HG02642 (cell line): ENCODE data around the gene CCL15.
"Not testable (repeated sequence)": the region's sequence is repeated elsewhere in the genome, so short reads cannot be mapped to it uniquely, and the experiment has no call there.

Source experiments
- ATAC-seq: cut with Tn5 transposase; IDR thresholded peaks from one replicate; pipeline ENCODE4 v1.9.1; 2021; ENCODE audit warnings: mild to moderate bottlenecking; ENCODE audit not compliant: unreplicated experiment, poor library complexity

CCL15 gene

DNA sequence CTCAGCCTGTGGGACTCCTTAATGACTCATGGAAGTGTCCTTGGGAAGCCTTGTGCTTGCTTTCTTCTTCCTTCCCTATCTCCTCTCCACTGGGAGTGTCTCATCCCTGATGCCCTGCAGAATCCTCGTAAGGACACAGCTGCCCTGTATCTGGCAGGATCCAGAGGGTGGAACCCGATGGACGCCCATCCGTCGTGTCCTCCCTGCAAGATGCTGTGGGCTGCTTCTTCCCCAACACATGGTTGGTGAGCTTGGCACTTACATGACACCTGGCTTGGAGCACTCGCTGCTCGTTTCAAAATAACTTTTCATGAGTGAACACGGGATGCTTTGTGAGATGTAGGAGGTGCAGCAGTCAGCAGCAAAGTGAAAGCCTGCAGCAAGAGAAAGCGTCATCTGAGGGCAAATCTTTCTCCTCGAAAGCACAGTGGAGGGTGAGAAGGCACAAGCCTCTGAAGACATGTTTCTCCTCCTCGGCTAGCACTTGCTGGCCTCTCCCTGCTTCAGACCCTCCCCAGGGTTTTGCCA lies 3.3 kb downstream of the CCL15 start:
- no peak for ATAC-seq

DNA sequence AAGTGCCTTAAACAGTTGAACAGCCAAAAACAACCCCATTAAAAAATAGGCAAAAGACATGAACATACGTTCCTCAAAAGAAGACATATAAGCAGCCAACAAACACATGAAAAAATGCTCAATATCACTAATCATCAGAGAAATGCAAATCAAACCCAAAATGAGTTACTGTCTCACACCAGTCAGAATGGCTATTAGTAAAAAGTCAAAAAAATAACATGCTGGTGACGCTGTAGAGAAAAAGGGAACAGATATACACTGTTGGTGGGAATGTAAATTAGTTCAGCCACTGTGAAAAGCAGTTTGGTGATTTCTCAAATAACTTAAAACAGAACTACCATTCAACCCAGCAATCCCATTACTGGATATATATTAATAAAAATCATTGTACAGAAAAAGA lies 6.0 kb downstream of the CCL15 start:
- not testable (repeated sequence) for ATAC-seq

DNA sequence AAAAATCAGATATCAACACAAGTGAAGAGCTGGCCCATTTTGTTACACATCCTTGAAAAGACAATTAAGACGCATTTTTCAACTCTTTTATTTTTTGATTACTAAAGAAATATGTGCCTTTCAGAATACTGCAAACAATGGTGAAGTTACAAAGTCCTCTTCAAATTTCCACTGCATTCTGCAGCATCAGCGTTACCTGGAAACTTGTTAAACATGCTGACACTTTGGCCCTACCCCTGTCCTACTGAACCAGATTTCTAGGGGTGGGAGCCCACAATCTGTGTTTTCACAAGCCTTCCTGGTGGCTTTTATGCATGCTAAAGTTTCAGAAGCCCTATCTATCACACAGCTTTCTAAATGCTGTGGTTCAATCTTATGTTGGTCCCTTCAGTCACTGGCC lies 10.3 kb downstream of the CCL15 start:
- no peak for ATAC-seq

DNA sequence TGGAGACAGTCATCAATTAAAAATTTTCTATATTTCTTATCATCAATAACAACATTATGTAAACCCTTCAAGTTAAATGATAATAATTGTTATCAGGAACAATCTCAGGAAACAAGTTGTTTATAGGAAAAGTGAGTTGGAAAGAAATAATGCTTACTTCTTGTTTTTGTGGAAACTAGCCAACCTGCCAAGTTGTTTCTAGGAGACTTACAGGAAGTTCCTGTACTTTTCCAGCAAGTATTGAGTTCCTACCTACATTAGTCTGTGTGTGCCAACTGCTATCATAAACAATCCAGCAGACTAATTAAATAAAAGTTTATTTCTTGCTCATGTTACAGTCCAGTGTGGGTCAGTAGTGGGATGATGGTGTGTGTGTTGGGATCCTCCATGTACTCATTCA lies 13.2 kb downstream of the CCL15 start:
- ATAC-seq: no peak

DNA sequence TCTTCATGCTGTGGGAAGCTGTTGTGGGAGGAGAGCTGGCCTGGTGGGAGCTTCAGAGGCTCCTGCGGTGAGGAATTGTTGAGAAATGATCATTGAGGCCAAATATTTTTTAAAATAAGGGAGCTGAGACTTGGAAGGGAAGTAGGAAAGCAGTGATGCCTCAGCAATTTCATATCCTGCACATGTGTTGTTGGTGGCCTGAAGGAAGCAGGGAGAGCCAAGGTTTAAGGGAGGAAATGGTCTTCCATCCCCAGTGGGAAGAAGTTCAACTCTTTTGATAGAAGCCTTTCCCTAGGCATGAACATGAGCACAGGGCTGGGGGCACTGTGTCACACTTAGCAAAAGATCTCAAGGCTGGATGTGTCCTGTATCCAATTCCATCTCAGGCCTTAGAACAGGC lies 14.7 kb downstream of the CCL15 start, which contains the start of gene CCL14:
Gene CCL14 (minus strand): TSS at position 87 of the 400 bp plus-strand sequence. CDS start 80 bp downstream, at position 7.
- ATAC-seq: no peak

DNA sequence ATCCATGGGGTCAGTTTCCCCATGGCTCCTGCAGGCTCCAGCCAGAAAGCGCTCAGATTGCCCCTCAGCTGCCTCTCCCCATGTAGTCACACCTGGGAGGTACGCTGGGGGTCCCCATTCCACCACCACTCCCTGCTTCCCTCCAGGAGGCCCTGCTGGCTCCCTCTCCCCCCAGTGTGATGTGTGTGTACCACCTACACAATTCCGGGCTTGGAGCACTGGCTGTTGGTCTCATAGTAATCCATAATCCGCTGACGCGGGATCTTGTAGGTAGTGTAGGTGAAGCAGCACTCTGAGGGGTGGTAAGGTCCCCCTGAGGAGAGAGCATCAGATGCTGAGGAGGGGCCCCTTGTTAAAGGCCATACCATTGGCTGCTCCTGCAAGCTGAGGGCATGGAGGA lies 17.2 kb downstream of the CCL15 start:
- ATAC-seq: no peak

DNA sequence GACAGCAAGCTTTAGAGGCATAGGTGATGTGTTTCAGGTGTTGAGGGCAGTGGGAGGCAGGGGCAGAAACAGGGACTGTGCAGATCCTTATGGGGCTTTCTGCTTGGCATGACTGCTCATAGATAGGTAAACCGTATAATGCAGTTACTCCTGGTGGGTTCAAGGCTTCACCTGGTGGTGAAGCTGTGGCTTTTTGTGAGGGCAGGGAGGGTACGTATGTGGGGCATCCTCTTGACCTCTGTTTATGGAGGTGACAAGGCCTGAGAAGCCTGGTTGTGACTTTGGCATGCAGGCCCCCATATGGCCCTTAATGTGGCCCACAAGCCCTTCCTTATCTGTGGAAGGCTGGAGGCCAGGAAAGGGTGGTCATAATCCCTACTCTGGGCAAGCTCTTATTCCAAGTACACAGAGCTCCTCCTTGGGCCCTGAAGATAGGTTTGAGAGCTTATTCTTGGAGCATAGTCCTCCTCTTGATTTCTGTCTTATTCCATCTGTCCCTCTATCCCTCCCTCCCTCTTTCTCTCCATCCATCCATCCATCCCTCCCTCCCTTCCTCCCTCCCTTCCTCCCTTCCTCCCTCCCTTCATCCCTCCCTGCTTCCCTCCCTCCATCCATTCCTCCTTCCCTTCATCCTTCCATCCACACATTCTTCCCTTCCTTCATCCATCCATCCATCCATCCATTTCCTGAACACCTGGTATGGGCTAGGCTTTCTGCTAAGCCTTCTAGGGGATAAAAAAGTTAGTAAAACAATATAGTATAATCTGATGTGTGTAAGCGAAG lies 18.8 kb downstream of the CCL15 start:
- no peak for ATAC-seq

DNA sequence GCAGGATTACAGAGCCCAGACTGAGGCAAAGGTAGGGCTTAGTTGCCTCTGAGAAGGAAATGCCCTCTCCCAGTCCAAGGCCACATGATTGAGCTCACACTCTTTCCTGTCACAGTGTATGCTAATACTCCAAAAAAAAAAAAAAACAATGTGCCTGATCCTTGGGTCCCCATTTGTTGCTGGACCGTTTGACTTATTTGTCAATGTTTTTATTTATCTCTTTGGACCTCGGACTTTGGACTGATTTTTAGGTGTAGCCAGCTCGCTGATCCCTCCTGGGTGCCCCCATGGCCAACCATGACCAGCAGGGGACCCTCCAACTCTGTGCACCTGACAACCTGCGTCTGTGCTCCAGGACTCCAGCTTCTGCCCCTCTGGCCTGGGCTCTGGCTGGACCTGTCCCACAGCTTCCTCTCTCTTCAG lies 19.4 kb downstream of the CCL15 start:
- no peak for ATAC-seq

DNA sequence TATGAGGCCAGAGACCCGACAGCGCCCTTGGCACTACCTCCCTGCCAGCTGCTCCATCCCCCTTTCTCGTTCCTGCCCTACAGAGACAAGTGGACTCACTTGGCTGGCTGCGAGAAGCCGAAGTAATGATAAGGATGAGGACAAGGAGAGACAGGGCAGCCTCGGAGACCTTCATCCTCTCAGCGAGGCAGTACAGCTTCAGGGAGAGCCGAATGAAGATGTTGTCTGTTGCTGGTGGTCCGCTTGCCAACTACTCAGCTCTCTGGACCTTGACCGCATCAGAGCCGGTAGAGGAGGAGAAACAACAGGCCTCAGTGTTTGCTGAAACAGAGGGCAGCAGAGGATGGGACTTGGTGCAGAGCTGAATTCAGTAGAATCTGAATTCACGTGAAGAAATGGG lies 20.1 kb downstream of the CCL15 start, which contains the start of gene CCL16:
Gene CCL16 (minus strand): TSS at position 252 of the 400 bp plus-strand sequence. CDS start 77 bp downstream, at position 175.
- no peak for ATAC-seq

DNA sequence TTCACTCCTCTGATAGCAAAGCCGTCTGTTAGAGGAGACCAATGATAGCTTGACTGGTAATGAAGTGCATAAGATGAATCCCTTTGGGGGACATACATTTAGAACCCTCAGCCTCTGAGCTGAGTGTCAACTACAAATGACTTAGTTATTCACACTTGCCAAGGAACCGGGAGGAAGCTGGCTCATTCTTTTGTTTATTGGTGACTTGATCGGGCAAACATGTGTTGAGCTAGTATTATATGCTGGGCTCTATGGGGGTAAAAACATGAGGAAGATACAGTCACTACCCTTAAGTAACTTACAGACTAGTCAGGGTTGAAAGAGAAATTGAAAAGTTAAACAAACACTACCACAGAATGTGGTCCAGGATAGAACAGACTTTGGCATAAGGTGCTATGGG lies 23.0 kb downstream of the CCL15 start:
- ATAC-seq: no peak

DNA sequence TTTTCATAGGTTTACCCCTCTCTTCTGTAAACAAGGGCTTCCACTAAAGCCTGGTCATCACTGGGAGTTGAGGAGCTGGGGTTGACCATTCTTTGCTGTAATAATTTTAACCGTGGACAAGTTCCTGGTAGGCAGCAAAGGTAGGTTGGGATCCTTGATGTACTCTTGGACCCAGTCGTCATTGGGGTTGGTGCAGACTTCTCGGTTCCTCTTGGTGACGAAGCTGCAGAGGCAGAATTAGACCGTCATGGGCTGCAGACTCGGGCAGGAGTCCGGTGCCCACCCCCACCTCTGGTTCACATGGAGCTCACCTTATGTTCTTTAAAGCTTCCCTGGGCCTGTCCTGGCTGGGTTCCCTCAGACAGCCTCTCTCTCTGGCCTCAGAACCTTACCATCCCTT lies 23.8 kb downstream of the CCL15 start:
- no peak for ATAC-seq

DNA sequence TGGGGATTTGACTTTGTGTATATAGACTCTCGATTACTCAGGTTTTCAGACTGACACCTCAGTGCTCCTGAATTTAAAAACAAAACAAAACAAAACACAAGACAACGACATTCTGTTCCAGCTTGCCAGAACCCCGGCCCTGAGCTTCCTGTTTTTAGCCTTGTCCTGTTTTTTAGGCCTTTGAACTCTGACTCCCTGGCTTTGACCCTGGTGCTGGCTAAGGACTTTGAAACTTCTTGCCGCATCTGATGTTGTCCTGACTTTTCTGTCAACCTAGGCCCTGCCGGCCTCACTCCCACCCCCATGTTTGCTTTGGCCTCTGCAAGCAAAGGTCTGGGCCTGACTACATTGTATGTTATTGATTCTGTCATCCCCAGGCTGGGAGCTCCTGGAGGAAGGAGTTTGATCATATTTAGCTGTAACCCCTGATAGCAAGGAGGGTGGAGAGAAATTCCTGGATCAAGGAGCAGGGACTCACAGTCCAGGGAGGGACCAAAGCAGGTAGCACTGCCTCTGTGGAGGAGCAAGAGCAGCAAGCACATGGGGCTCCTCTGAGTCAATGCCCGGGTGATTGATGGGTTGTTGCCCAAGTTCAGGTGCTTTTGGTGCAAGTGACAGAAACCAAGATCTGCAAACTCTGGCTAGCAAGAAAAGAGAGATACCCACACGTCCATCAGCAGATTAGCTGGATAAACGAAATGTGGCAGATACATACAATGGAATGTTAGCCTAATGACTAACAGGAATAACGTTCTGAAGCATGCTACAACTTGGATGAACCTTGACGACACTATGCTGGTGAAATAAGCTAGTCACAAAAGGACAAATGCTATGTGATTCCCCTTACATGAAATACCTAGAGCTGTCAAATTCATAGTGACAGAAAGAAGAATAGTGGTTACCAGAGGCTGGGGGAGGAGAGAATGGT lies 27.8 kb downstream of the CCL15 start:
- ATAC-seq: no peak

DNA sequence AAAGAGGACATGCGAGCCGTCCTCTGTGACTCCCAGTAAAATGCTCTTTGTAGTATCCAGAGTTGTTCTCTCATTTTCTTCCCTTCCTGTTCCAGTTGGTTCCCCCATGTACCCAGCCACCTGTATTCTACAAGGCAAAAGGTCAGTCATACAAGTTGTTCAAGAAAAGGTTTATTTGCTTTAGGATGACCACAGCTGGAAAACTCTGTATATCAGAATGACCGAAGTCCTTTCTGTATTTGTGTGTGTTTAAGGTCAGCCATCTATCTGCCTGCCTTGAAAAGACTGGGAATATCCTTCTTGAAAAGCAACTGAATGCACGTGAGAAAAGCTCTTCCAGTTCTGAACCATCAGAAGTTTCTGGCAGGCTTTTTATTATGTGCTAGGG lies 28.4 kb downstream of the CCL15 start:
- ATAC-seq: no peak

DNA sequence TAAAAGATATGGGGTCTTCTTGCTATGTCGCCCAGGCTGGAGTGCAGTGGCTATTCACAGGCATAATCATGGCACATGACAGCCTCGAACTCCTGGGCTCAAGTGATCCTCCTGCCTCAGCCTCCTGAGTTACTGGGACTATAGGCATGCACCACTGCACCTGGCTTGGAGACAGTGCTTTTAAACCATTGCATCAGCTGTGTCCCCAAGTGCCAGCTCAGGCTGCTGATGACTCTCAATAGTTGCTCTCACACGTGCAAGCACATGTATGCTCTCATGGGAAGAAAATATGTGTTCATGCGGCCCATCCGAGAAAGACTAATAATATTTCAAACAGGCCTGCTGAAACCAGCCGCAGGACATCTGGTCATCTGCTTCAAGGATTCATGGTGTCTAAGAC lies 28.8 kb downstream of the CCL15 start:
- no peak for ATAC-seq

DNA sequence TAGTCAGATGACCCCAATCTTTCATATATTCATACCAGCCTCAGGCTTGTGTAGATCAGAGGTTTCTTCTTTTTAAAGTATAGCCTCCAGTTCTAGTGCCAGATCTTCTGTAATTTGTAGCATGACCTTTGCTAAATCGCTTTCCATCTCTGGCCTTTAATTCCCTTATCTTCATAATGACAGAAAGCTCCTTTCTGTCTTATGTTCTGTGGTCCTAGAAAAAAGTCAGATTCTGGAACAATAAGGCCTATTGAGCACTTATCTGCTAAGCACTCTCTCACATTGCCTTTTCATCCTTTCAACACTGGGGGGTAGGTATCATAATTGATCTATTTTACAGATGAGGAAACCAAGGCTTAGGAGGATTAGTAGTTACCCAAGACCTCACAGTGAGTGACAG lies 29.3 kb downstream of the CCL15 start:
- no peak for ATAC-seq

DNA sequence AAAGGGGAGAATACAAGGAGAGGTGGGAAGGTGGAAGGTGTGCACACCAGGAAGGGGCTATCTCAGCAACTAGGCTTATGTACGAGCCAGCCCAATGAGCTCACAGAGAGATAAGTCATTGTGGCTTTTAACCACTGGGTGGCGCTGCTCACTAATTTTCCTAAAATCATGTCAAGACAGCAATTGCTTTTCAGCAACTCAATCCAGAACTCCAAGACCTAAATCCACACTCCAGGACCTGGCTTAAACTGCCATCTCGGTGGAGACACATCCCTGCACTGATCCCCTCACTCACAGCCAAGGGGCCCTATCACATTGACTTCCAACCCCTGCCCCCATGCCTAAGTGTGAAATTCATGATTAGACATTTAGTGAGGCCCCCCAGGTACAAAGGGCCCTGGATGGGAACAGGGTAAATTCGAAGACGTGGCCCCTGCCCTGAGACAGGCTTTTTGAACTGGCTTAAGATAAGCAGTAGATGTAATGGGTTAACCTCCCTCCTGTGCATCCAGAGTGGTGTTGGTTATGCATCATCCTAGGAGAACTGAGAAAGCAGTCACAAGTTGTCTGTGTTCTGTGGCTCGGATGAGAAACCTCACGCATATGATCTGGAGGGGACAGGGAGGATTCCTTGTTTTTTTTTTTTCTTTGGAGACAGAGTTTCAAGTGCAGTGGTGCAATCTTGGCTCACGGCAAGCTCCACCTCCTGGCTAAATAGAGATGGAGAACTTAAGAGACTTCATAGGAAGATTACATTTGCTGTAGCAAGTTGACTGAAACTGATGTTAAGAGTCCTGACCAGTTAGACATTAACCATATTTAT lies 31.6 kb downstream of the CCL15 start:
- ATAC-seq: no peak

DNA sequence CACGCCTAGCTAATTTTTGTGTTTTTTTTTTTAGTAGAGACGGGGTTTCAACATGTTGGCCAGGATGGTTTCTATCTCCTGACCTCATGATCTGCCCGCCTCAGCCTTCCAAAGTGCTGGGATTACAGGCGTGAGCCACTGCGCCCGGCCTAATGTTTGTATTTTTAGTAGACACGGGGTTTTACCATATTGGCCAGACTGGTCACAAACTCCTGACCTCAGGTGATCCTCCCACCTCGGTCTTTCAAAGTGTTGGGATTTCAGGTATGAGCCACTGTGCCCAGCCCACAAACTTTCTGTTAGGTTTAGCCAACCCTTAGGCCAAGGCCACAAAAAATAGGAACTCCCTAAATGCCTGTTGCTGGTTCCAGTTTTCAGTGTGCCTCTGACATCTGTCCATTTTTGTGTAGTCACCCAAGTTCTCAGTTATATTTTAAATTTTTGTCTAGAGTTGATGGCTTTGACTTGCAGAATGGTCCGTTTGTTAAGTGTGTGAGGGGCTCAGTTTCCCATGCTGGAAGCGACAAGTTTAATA lies 32.8 kb downstream of the CCL15 start:
- ATAC-seq: no peak

DNA sequence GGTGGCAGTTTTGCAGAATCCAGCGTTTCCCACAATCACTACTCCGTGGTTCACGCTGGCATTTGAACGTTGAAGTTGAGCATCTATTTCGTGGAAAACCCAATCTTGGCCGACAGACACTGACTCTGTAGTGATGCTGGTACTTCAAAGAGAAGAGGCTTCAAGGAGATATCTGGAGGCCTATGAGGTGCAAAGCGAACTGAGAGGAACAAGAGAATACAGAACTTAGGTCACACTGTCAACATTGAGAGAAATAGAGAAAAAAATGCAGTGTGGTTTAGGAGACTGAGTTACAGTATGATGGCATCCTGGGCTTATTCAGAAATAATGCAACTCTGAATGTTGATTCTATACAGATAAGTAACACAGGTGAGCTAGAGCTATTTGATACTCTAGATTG lies 36.1 kb downstream of the CCL15 start:
- ATAC-seq: no peak

DNA sequence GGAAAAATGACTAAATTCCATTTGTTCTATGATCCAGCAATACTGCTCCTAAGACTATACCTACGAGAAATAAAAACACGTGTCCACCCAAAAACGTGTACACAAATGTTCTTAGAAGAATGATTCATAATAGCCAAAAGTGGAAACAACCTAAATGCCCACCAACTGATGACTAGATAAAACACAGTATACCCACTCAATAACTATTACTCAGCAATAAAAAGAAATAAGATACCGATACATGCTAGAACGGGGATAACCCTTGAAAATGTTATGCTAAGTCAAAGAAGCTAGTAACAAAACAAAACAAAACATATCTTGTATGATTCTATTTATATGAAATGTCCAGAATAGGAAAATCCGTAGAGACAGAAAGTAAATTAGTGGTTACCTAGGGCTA lies 37.7 kb downstream of the CCL15 start:
- ATAC-seq: no peak

DNA sequence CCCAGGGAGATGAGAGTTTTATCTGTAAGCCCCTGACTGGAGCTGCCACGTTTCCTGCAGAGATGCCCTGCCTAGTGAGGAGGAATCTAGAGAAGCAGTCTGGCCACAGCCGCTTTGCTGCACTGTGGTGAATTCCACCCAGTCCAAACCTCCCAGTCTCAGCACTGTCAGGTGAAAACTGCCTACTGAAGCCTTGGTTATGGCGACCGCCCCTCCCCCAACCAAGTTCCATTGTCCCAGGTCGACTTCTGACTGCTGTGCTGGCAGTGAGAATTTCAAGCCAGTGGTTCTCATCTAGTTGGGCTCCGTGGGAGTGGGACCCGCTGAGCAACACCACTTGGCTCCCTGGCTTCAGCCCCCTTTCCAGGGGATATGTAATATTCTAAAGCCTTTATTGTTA lies 47.6 kb downstream of the CCL15 start:
- ATAC-seq: no peak
